ENCODE data around the gene THRAP3.
"Not testable (repeated sequence)": the region's sequence is repeated elsewhere in the genome, so short reads cannot be mapped to it uniquely, and the experiment has no call there.

GRCh38 chr1:36221901-36222300, 2.3 kb upstream of the THRAP3 start:
- not testable (repeated sequence) for TF ChIP-seq YY1 (IDR thresholded peaks at IDR 0.05; ENCODE audit: insufficient read depth, insufficient read length); ZNF274 (IDR thresholded peaks at IDR 0.05; ENCODE audit: low read depth, low read length)
